Mammary epithelial cell (primary cell): Measurements from ENCODE around the gene GATA2.

Experiments
- EZH2 ChIP-seq: IDR thresholded peaks from 2 replicates; pipeline ENCODE4 v1.6.1; 2012; ENCODE audit warnings: low read length, inconsistent platforms, borderline replicate concordance
- TF ChIP-seq, protein P1 (sequence below), 2 donors: IDR thresholded peaks in 1 of 2; conservative IDR thresholded peaks in 1 of 2; 2 replicates each; pipeline ENCODE4 v1.5.1; 2011 to 2012; ENCODE audit warnings: inconsistent platforms in 2 of 2, low read length in 2 of 2, mild to moderate bottlenecking in 2 of 2, control low read depth in 1 of 2, low read depth in 1 of 2; ENCODE audit not compliant: insufficient read depth in 1 of 2; ENCODE audit errors: extremely low read depth in 1 of 2

DNA sequence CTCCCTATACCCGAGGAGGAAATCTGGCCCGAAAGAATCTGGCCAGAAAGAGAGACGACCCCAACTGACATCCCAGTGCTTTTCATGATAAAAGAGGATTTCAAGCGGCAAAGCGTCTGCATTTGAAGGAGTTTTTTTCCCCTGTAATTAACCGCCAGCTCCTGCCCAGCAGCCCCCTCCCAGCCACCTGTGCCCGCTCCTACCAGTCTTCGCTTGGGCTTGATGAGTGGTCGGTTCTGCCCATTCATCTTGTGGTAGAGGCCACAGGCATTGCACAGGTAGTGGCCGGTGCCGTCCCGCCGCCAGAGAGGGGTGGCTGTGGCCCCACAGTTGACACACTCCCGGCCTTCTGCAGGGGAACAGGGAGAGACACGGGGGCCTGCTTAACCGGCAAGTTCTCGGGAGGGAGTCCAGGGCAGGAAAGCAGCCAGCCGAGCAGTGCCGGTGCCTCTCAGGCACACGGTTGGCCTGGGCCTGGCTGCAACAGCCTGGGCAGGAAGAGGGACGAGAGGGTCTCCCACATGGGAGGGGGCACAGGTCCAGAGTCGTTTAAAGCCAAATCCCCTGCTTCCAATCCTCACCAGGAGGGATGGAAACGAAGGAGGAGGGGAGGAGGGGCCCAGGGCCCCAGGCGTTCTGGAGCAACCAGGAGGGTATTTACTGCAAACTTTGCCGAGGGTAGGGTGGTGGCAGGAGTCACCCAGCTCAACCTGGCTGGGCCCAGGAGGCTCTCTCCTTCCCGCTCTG lies 9.2 kb downstream of the GATA2 start:
- TF ChIP-seq, protein P1, sequence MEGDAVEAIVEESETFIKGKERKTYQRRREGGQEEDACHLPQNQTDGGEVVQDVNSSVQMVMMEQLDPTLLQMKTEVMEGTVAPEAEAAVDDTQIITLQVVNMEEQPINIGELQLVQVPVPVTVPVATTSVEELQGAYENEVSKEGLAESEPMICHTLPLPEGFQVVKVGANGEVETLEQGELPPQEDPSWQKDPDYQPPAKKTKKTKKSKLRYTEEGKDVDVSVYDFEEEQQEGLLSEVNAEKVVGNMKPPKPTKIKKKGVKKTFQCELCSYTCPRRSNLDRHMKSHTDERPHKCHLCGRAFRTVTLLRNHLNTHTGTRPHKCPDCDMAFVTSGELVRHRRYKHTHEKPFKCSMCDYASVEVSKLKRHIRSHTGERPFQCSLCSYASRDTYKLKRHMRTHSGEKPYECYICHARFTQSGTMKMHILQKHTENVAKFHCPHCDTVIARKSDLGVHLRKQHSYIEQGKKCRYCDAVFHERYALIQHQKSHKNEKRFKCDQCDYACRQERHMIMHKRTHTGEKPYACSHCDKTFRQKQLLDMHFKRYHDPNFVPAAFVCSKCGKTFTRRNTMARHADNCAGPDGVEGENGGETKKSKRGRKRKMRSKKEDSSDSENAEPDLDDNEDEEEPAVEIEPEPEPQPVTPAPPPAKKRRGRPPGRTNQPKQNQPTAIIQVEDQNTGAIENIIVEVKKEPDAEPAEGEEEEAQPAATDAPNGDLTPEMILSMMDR (conservative IDR thresholded peaks at IDR 0.05 in 1 of 2, IDR thresholded peaks at IDR 0.05 in 1 of 2; ENCODE audit: extremely low read depth in 1 of 2, insufficient read depth in 1 of 2, low read depth in 1 of 2, low read length in 2 of 2), result no peak
- peak; percentile 56 for TF ChIP-seq EZH2
